IMR-90 (cell line): Measurements from ENCODE around the gene DUS3L. TPM values are rescaled to one million over a fixed set of nuclear protein-coding genes. Genes with fewer than 3 reads are reported as not detected.

Source experiments
- ATAC-seq: fragments of 200-7000 bp; cut with Tn5 transposase; 2 replicates; pipeline ENCODE4 v1.9.1; 2020; ENCODE audit warnings: low read depth, mild to moderate bottlenecking, moderate library complexity
- BruUV-seq: library from RNA; stranded (reverse); fragments of 400-500 nt; replicated peaks from 2 replicates; lab custom pipeline; 2021; lab: Mats Ljungman, UMichigan
- CTCF ChIA-PET: fragments of 300-600 bp; formaldehyde crosslinking; extraction: SDS; loops from one replicate; lab custom pipeline; 2021; ENCODE audit warnings: antibody characterized with exemption; lab: Yijun Ruan, JAX
- POLR2A ChIA-PET: fragments of 300-600 bp; sonication (Branson Sonifier 250); formaldehyde crosslinking; loops from one replicate; lab custom pipeline; 2022; ENCODE audit warnings: antibody characterized with exemption; ENCODE audit not compliant: unreplicated experiment; lab: Charles Lee
- DNase-seq: peaks from one replicate; pipeline ENCODE4 v3.0.0; 2013
- H2AFZ ChIP-seq: replicated peaks from 2 replicates; pipeline ENCODE3; 2013; ENCODE audit warnings: low read length, mild to moderate bottlenecking; ENCODE audit not compliant: poor library complexity
- H2AK5ac ChIP-seq: 2 replicates; pipeline ENCODE4 v1.6.1; 2013; ENCODE audit warnings: low read depth, low read length, inconsistent platforms
- H2AK9ac ChIP-seq: replicated peaks from 2 replicates; pipeline ENCODE3; 2013; ENCODE audit warnings: mild to moderate bottlenecking, low read depth, low read length, moderate library complexity; ENCODE audit not compliant: poor library complexity
- H2BK120ac ChIP-seq: 2 replicates; pipeline ENCODE4 v1.6.1; 2013; ENCODE audit warnings: low read depth, low read length, inconsistent platforms
- H2BK15ac ChIP-seq: 3 replicates; pipeline ENCODE4 v1.6.1; 2013; ENCODE audit warnings: low read depth, low read length, inconsistent platforms
- H2BK20ac ChIP-seq: 2 replicates; pipeline ENCODE4 v1.6.1; 2013; ENCODE audit warnings: low read depth, mild to moderate bottlenecking, inconsistent platforms, low read length, moderate library complexity
- H2BK5ac ChIP-seq: 2 replicates; pipeline ENCODE4 v1.6.1; 2013; ENCODE audit warnings: mild to moderate bottlenecking, low read depth, low read length, inconsistent platforms; ENCODE audit not compliant: poor library complexity, severe bottlenecking
- H3K14ac ChIP-seq: replicated peaks from 2 replicates; pipeline ENCODE4 v1.6.1; 2013; ENCODE audit warnings: low read depth, low read length, inconsistent platforms
- H3K18ac ChIP-seq: 2 replicates; pipeline ENCODE4 v1.6.1; 2013; ENCODE audit warnings: low read depth, low read length, control low read depth
- H3K23ac ChIP-seq: 2 replicates; pipeline ENCODE4 v1.6.1; 2013; ENCODE audit warnings: low read depth, low read length, inconsistent platforms
- H3K27ac ChIP-seq: 2 replicates; pipeline ENCODE4 v1.5.1; 2013; ENCODE audit warnings: mild to moderate bottlenecking, control low read depth, low read length; ENCODE audit not compliant: insufficient read depth
- H3K27me3 ChIP-seq: 2 replicates; pipeline ENCODE4 v1.6.1; 2013; ENCODE audit warnings: low read length; ENCODE audit not compliant: control insufficient read depth, insufficient read depth
- H3K36me3 ChIP-seq: 2 replicates; pipeline ENCODE4 v1.6.1; 2013; ENCODE audit warnings: low read length, mixed read lengths; ENCODE audit not compliant: control insufficient read depth, insufficient read depth
- H3K4ac ChIP-seq: 2 replicates; pipeline ENCODE4 v1.6.1; 2013; ENCODE audit warnings: low read depth, low read length, inconsistent platforms
- H3K4me1 ChIP-seq: 2 replicates; pipeline ENCODE4 v1.6.1; 2013; ENCODE audit warnings: low read length, mixed read lengths; ENCODE audit not compliant: control insufficient read depth, insufficient read depth
- H3K4me2 ChIP-seq: 2 replicates; pipeline ENCODE4 v1.6.1; 2013; ENCODE audit warnings: low read depth, mild to moderate bottlenecking, control low read depth, low read length, moderate library complexity
- H3K4me3 ChIP-seq: 2 replicates; pipeline ENCODE4 v1.5.1; 2013; ENCODE audit warnings: low read depth, mild to moderate bottlenecking, control low read depth, low read length, moderate library complexity; ENCODE audit not compliant: insufficient read depth
- H3K56ac ChIP-seq: 2 replicates; pipeline ENCODE4 v1.6.1; 2013; ENCODE audit warnings: low read length, inconsistent platforms; ENCODE audit not compliant: insufficient read depth; ENCODE audit errors: extremely low read depth
- H3K79me1 ChIP-seq, 2 experiments: 2 replicates each; pipeline ENCODE4 v1.6.1; 2013; ENCODE audit warnings: low read length in 2 of 2, inconsistent platforms in 1 of 2, low read depth in 1 of 2
- H3K9ac ChIP-seq: 2 replicates; pipeline ENCODE4 v1.6.1; 2013; ENCODE audit warnings: low read depth, low read length, control low read depth
- H3K9me1 ChIP-seq: 2 replicates; pipeline ENCODE4 v1.6.1; 2013; ENCODE audit warnings: low read length, inconsistent platforms; ENCODE audit not compliant: insufficient read depth
- H3K9me3 ChIP-seq: 2 replicates; pipeline ENCODE4 v1.6.1; 2013; ENCODE audit warnings: low read length; ENCODE audit not compliant: control insufficient read depth, insufficient read depth
- H4K20me1 ChIP-seq: 2 replicates; pipeline ENCODE4 v1.6.1; 2013; ENCODE audit warnings: low read length, inconsistent platforms; ENCODE audit not compliant: insufficient read depth
- H4K5ac ChIP-seq: 2 replicates; pipeline ENCODE4 v1.6.1; 2013; ENCODE audit warnings: mild to moderate bottlenecking, low read depth, low read length, control low read depth
- H4K8ac ChIP-seq, 2 experiments: 2 replicates each; pipeline ENCODE4 v1.6.1; 2013; ENCODE audit warnings: low read depth in 2 of 2, low read length in 2 of 2, control low read depth in 1 of 2, inconsistent platforms in 1 of 2
- H4K91ac ChIP-seq: 2 replicates; pipeline ENCODE4 v1.6.1; 2013; ENCODE audit warnings: low read depth, low read length, inconsistent platforms; ENCODE audit not compliant: insufficient read depth
- CEBPB ChIP-seq: IDR thresholded peaks from 2 replicates; pipeline ENCODE4 v1.6.1; 2012; ENCODE audit warnings: low read depth, low read length, improper control_type of control experiment
- CHD1 ChIP-seq: IDR thresholded peaks from 2 replicates; pipeline ENCODE4 v1.6.1; 2012; ENCODE audit warnings: low read depth, low read length, improper control_type of control experiment
- ELK1 ChIP-seq: fragments of 150-350 bp; IDR thresholded peaks from 2 replicates; pipeline ENCODE4 v1.6.1; 2016; ENCODE audit warnings: low read depth, mild to moderate bottlenecking, low read length, moderate library complexity, borderline replicate concordance
- MAZ ChIP-seq: IDR thresholded peaks from 2 replicates; pipeline ENCODE4 v1.6.1; 2012; ENCODE audit warnings: low read depth, mild to moderate bottlenecking, low read length, improper control_type of control experiment, moderate library complexity, borderline replicate concordance
- POLR2A ChIP-seq: IDR thresholded peaks from 2 replicates; pipeline ENCODE4 v1.6.1; 2012; ENCODE audit warnings: mild to moderate bottlenecking, low read depth, low read length
- RAD21 ChIP-seq: IDR thresholded peaks from 2 replicates; pipeline ENCODE4 v1.6.1; 2012; ENCODE audit warnings: low read length, improper control_type of control experiment
- RFX5 ChIP-seq: IDR thresholded peaks from 2 replicates; pipeline ENCODE4 v1.8.0; 2012; ENCODE audit warnings: low read depth, mild to moderate bottlenecking, low read length, moderate library complexity
- USF2 ChIP-seq: fragments of 150-350 bp; IDR thresholded peaks from 2 replicates; pipeline ENCODE4 v1.6.1; 2017; ENCODE audit warnings: mild to moderate bottlenecking, antibody characterized with exemption, low read length, low read depth
- WGBS, 2 experiments: methylation state at CpG; one replicate each; pipeline versions ENCODE4 v1.1.5 to v1.1.7; 2013; ENCODE audit warnings: missing lambda C conversion rate in 2 of 2; ENCODE audit not compliant: insufficient read length in 1 of 2; ENCODE audit errors: extremely low coverage in 2 of 2; 5-methylcytosine and 5-hydroxymethylcytosine counted together
- dilution Hi-C: fragments of 300-500 bp; cut with HindIII; formaldehyde crosslinking; loops from one replicate; pipeline ENCODE4 v1.14.3; 2018; ENCODE audit warnings: low sequenced_read_pairs; ENCODE audit not compliant: unreplicated experiment
- in situ Hi-C: fragments of 300-500 bp; cut with MboI; formaldehyde crosslinking; loops from 3 replicates; pipeline ENCODE4 v1.14.3; 2019; ENCODE audit warnings: low sequenced_read_pairs, inconsistent platforms, mixed read lengths
- intact Hi-C: fragments of 100-400 bp; cut with micrococcal nuclease; formaldehyde crosslinking; loops from 2 replicates; pipeline ENCODE4 v1.10.0; 2022
- polyA plus RNA-seq, 3 experiments: library from polyadenylated mRNA; depleted of rRNA; stranded (reverse); fragments of >200 nt; gene quantifications; 2 replicates each; pipeline ENCODE4 v1.2.3, GENCODE V29; 2012; ENCODE audit warnings: low replicate concordance in 1 of 3
- total RNA-seq: library from RNA; depleted of rRNA; stranded (reverse); fragments of >200 nt; gene quantifications from 2 replicates; pipeline ENCODE4 v1.2.3, GENCODE V29; 2012

DUS3L gene
- total and polyA plus RNA-seq, 2 of the 4 experiments (the other 2 are of a cell fraction), result 12.4 to 21.3 TPM

GRCh38 chr19:5792224-5792623 lies 1.3 kb upstream of the DUS3L start:
- POLR2A ChIA-PET, result no interaction called here
- dilution Hi-C loops, result no loop called here
- intact Hi-C loops, result loop anchor here (10.0 kb wide), 1 partner anchor 663 kb away; the partner anchor contains the start of gene SLC25A23
- Histone ChIP-seq H3K9ac (no peak overlapping the region), H2AK5ac (no peak overlapping the region), H3K56ac (no peak overlapping the region), H3K4me3 (no peak overlapping the region), H3K27me3 (no peaks in the 10 kb centered on the region), H2BK20ac (no peak overlapping the region), H3K79me1 (peaks cover 0 to 11% of the 10 kb centered on the region in 2 experiments; a peak in 2 of 4 replicates), H4K8ac (no peak overlapping the region), H4K5ac (no peak overlapping the region), H3K9me1 (0 out of 2 replicates have a peak, but pooled peaks cover 3% of the 10 kb centered on the region), H4K20me1 (peaks cover 7% of the 10 kb centered on the region), H2AFZ (no peak overlapping the region), H4K91ac (no peak overlapping the region), H3K14ac (no peak overlapping the region), H3K23ac (no peak overlapping the region), H3K4ac (no peak overlapping the region), H3K4me1 (0 out of 2 replicates have a peak, but pooled peaks cover 2% of the 10 kb centered on the region), H2BK15ac (no peak overlapping the region), H3K18ac (no peak overlapping the region), H3K4me2 (no peak overlapping the region), H2BK120ac (no peak overlapping the region), H2AK9ac (no peak overlapping the region), H3K27ac (no peak overlapping the region), H3K9me3 (no peaks in the 10 kb centered on the region), H3K36me3 (peaks cover 21% of the 10 kb centered on the region), H2BK5ac (no peak overlapping the region)
- DNase-seq, result no peak
- in situ Hi-C loops, result no loop called here
- TF ChIP-seq ELK1 (no peak), POLR2A (no peak), CEBPB (no peak), USF2 (no peak), RAD21 (no peak), CHD1 (no peak), MAZ (no peak), RFX5 (no peak)
- CTCF ChIA-PET, result no interaction called here
- 96% methylated on average over 7 of the region's 18 CpGs; no CpG with 5 or more reads in 1 of the 2 experiments for WGBS, 2 experiments
- ATAC-seq, result no peak
- no TSS peak for BruUV-seq
